Omental fat pad (tissue), 4 donors: Measurements from ENCODE around the gene TNKS2. TPM values are rescaled to one million over a fixed set of nuclear protein-coding genes. Genes with fewer than 3 reads are reported as not detected.

Experiments
- ATAC-seq: fragments of 150-250 bp; one replicate; pipeline ENCODE4 v1.9.1; 2016; ENCODE audit warnings: mild to moderate bottlenecking, moderate library complexity; ENCODE audit not compliant: low FRiP score
- DNase-seq: peaks from one replicate; pipeline ENCODE4 v3.0.0-alpha.2; 2019; ENCODE audit warnings: low spot score
- CTCF ChIP-seq, 3 donors: fragments of 450-650 bp; IDR thresholded peaks; one replicate each; pipeline ENCODE4 v1.5.1; 2016 to 2017; ENCODE audit warnings: antibody characterized with exemption in 3 of 3, mild to moderate bottlenecking in 3 of 3, moderate library complexity in 2 of 3
- total RNA-seq, 4 donors: library from RNA; depleted of rRNA; stranded (reverse); fragments of >200 nt; gene quantifications; one replicate each; pipeline ENCODE4 v1.1.0, GENCODE V29; 2016

TNKS2 gene
- total RNA-seq, 4 donors from 2014 or later = 37.6 to 52.8 (median 43.8) TPM

DNA sequence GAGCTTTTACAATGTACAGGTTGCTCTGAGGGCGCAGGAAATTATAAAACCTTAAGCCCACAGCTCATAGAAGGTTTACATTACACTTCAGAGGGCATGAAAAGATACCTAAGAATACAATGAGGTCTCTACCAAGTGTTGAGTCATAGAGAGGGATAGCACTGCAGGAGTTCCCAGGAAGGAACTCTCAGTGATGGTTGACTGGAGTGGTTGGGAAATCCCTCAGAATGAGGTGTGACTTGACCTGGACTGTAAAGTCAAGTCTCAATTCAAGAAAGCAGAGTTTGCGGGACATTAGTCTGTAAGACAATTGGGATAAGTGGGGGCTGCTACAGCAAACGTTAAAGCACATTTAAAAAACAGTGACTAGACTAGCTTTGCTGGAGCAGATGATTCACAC is 21.9 kb downstream of the TNKS2 start:
- no peak for TF ChIP-seq CTCF (IDR thresholded peaks at IDR 0.05)
- no peak for ATAC-seq
- no peak for DNase-seq

DNA sequence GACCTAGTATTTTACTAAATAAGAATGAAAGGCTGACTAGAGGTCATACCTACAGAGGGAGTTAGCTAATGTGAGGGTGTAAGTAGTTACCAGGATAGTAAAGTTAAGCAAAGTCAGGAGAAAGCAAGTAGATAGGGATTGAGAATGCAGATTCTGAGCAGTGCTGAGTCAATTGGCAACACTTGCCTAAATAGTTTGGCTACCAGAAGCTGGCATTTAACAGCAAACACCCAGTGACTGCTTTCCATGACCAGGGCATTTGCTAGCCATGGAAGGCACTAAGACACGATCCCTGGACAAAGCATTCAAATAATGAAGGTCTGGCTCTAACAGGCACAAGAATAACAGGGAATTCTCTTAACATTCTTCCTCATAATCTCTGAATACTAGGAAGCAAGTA is 25.9 kb downstream of the TNKS2 start:
- TF ChIP-seq CTCF (IDR thresholded peaks at IDR 0.05) = no peak
- ATAC-seq (no peak), DNase-seq (no peak)

DNA sequence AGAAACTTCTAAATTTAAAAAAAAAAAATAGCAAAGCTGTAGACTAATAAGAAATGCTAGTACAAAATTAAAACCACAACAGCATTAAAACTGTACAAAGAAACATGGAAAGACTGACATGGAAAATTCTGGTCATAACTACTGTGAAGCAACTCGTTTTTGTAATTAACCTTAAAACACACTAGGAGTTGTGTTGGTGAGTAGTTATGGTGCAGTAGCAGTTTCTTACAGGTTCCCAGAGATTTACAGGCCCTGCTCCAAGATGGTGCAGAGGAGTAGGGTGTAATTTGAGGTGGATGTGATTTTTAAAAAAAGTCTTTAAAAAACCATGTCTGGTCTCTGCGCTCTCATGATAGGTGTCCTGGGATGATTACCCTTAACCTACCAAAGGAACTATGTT is 31.0 kb downstream of the TNKS2 start:
- ATAC-seq = no peak
- no peak for DNase-seq
- no peak for TF ChIP-seq CTCF (IDR thresholded peaks at IDR 0.05)

GRCh38 chr10:91838199-91838598 is 40.0 kb downstream of the TNKS2 start:
- DNase-seq (no peak), ATAC-seq (no peak)
- no peak for TF ChIP-seq CTCF (IDR thresholded peaks at IDR 0.05)

GRCh38 chr10:91843083-91843482 is 44.9 kb downstream of the TNKS2 start:
- no peak for TF ChIP-seq CTCF (IDR thresholded peaks at IDR 0.05)
- no peak for ATAC-seq

DNA sequence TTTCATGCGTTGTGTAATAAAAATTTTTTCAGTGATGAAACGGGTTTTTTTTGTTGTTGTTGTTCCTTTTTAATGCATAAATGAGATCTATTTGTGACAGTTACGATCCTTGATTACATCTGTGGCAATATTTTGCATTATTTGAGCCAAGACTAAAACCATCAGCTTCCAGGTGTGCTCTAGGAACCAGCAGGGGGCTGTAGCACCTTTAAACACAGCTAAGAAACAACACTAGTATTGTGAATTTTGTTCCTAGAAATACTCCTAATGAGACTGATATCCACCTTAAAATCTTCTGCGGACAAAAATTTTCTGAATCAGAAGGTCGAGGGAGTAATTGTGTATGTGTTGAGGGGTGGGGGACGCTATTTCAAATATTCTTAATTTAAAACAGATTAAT is 58.4 kb downstream of the TNKS2 start:
- no peak for TF ChIP-seq CTCF (IDR thresholded peaks at IDR 0.05)
- ATAC-seq (no peak), DNase-seq (no peak)

More at GRCh38 chr10:91843083-91843482, 44.9 kb downstream of the TNKS2 start:
- DNase-seq = no peak

DNA sequence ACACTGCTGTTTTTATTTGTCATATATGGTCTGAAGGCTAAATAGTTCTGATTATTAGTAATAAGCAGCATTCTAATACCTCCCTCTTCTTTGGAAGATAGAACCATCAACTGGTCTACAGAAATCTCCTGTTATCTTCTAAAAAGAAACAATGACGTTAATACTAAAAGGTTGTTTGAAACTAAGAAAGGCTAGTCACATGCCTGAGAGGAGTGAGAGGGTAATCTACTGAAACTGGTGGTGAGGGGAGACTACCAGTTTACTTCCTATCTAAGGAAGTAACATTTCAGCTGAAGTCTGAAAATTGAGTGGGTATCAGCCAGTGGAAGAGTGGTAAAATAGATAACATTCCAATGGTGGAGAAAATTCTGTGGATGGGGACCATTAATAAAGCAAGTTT is 62.7 kb downstream of the TNKS2 start:
- no peak for TF ChIP-seq CTCF (IDR thresholded peaks at IDR 0.05)

More for the DNA sequence above, 62.7 kb downstream of the TNKS2 start:
- ATAC-seq (no peak), DNase-seq (no peak)
